ENCODE measurements around the gene CLRN2.

DNA sequence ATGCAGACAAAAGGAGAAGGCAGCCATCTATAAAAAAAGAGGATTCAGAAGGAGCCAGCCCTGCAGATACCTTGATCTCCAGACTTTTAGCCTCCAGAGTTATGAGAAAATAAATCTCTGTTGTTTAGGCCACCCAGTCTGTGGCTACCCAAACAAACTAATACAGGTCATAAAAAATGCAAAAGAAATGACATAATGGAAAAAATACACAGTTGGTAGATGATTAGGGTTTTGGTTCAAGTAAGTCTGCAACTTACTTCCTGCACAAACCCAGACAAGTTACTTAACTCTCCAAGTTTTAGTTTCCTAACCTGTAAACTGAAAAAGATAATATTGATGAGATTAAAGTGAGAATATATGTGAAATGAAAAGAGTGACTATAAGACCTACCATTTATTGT lies 14.4 kb upstream of the CLRN2 start:
- TF ChIP-seq EZH2 (IDR thresholded peaks at IDR 0.05; ENCODE audit: borderline replicate concordance, low read length) (no peak), CTCF (conservative IDR thresholded peaks at IDR 0.05 in 1 of 2, IDR thresholded peaks at IDR 0.05 in 1 of 2; ENCODE audit: extremely low read depth in 1 of 2, insufficient read depth in 1 of 2, low read depth in 1 of 2, low read length in 2 of 2) (no peak)

Data from mammary epithelial cell (primary cell).